ENCODE data around the gene BTBD16.

- no peak for TF ChIP-seq CTCF (IDR thresholded peaks at IDR 0.05; ENCODE audit: poor library complexity)
- TF ChIP-seq EZH2phosphoT487 (IDR thresholded peaks at IDR 0.05; ENCODE audit: low read depth, severe bottlenecking, unreplicated experiment) = no peak
- no peak for TF ChIP-seq EZH2 (IDR thresholded peaks at IDR 0.05; ENCODE audit: borderline replicate concordance)
Observed at GRCh38 chr10:122291739-122292138, 20.6 kb downstream of the BTBD16 start.
